Measurements from ENCODE around the gene SMPD3. TPM values are rescaled to one million over a fixed set of nuclear protein-coding genes. Genes with fewer than 3 reads are reported as not detected.

Gene SMPD3
- total and polyA plus RNA-seq, 2 donors (not counting 3 experiments of a cell fraction or from before 2014, with no cell fraction given), result not detected

DNA sequence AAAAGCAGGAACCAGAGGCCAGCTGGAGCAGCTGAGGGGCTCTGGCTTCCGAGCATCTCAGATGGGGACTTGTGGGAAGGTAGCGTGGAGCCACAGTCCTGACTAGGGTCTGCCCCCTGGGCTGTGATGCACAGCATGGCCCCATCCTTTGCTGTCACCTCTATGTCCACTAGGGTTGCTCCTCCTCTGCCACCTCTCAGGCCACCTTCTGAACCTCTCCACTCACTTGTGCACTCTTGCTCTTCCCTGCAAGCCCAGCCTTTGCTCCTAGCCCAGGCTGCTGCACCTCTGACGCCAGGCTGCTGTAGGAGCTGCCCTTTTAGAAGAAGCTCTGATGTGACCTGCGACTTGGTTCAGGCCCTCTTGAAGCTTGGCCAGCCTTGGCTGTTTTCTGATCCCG is 24.3 kb upstream of the SMPD3 start:
- Histone ChIP-seq H3K27ac (ENCODE audit: insufficient read depth, low read depth, low read length) (no peak overlapping the region), H3K4me1 (ENCODE audit: control insufficient read depth, extremely low read depth, insufficient read depth, low read length) (peaks cover 2% of the 10 kb centered on the region), H3K9me1 (replicated peaks; ENCODE audit: control insufficient read depth, extremely low read depth, insufficient read depth, low read length) (no peaks in the 10 kb centered on the region), H3K27me3 (ENCODE audit: control insufficient read depth in 2 of 2, insufficient read depth in 2 of 2, low read length in 2 of 2) (peaks cover 2 to 6% of the 10 kb centered on the region in 2 experiments), H3K36me3 (ENCODE audit: control insufficient read depth in 2 of 2, extremely low read depth in 1 of 2, insufficient read depth in 2 of 2, low read length in 2 of 2) (no peaks in the 10 kb centered on the region), H2AFZ (ENCODE audit: low read depth, low read length) (no peak overlapping the region), H4K20me1 (replicated peaks; ENCODE audit: control insufficient read depth, extremely low read depth, insufficient read depth, low read length) (no peaks in the 10 kb centered on the region), H3K4me3 (replicated peaks in 1 of 3; ENCODE audit: insufficient read depth in 1 of 3, low read depth in 1 of 3, low read length in 3 of 3) (no peak overlapping the region), H3K9ac (replicated peaks; ENCODE audit: extremely low read depth, insufficient read depth, low read length) (no peak overlapping the region), H3K4me2 (ENCODE audit: insufficient read depth, low read length) (no peak overlapping the region), H3K9me3 (replicated peaks; ENCODE audit: control insufficient read depth, insufficient read depth, low read length) (no peaks in the 10 kb centered on the region), H3K79me2 (ENCODE audit: control insufficient read depth, insufficient read depth, low read length) (no peaks in the 10 kb centered on the region)
- POLR2A ChIA-PET, result no interaction called here
- TF ChIP-seq POLR2A (IDR thresholded peaks at IDR 0.05; ENCODE audit: low read depth, low read length) (no peak), FOS (IDR thresholded peaks at IDR 0.05; ENCODE audit: borderline replicate concordance, insufficient read depth, low read length) (no peak), POLR2AphosphoS5 (IDR thresholded peaks at IDR 0.05; ENCODE audit: insufficient read depth, low read depth, low read length) (no peak), EZH2 (IDR thresholded peaks at IDR 0.05; ENCODE audit: borderline replicate concordance, low read depth, low read length, severe bottlenecking) (no peak), GATA2 (IDR thresholded peaks at IDR 0.05; ENCODE audit: insufficient read depth, insufficient read length, low read depth, low read length) (no peak), MYC (IDR thresholded peaks at IDR 0.05; ENCODE audit: low read depth, low read length) (no peak), JUN (IDR thresholded peaks at IDR 0.05; ENCODE audit: borderline replicate concordance, insufficient read depth, insufficient read length, low read depth) (no peak)
- TF ChIP-seq, protein P1, sequence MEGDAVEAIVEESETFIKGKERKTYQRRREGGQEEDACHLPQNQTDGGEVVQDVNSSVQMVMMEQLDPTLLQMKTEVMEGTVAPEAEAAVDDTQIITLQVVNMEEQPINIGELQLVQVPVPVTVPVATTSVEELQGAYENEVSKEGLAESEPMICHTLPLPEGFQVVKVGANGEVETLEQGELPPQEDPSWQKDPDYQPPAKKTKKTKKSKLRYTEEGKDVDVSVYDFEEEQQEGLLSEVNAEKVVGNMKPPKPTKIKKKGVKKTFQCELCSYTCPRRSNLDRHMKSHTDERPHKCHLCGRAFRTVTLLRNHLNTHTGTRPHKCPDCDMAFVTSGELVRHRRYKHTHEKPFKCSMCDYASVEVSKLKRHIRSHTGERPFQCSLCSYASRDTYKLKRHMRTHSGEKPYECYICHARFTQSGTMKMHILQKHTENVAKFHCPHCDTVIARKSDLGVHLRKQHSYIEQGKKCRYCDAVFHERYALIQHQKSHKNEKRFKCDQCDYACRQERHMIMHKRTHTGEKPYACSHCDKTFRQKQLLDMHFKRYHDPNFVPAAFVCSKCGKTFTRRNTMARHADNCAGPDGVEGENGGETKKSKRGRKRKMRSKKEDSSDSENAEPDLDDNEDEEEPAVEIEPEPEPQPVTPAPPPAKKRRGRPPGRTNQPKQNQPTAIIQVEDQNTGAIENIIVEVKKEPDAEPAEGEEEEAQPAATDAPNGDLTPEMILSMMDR (IDR thresholded peaks at IDR 0.05; ENCODE audit: extremely low read depth in 1 of 2, insufficient read depth in 1 of 2, low read depth in 1 of 2, low read length in 2 of 2), result no peak
- TF ChIP-seq, protein P2, sequence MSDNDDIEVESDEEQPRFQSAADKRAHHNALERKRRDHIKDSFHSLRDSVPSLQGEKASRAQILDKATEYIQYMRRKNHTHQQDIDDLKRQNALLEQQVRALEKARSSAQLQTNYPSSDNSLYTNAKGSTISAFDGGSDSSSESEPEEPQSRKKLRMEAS (IDR thresholded peaks at IDR 0.05; ENCODE audit: insufficient read depth, insufficient read length), result no peak
- no peak for DNase-seq (ENCODE audit: low read depth, low spot score)
- CTCF ChIA-PET, result no interaction called here
- no peak for FAIRE-seq
- dilution Hi-C loops (cut with MboI; ENCODE audit: extremely low pct_ligation_motif_present, low sequenced_read_pairs), result no loop called here
- intact Hi-C loops (cut with micrococcal nuclease), result no loop called here
- BruUV-seq (replicated peaks), result no TSS peak

All from endothelial cell of umbilical vein (primary cell).